HEK293 (cell line): ENCODE measurements around the gene GPR3.

Experiments used
- KLF7 ChIP-seq: fragments of 450-650 bp; formaldehyde crosslinking; IDR thresholded peaks from 2 replicates; pipeline ENCODE4 v1.5.1; 2016; ENCODE audit warnings: missing biosample characterization, missing genetic modification characterization, borderline replicate concordance
- ZNF114 ChIP-seq: fragments of 450-650 bp; formaldehyde crosslinking; IDR thresholded peaks from 2 replicates; pipeline ENCODE4 v1.5.0; 2017; ENCODE audit warnings: missing biosample characterization, missing genetic modification characterization
- TF ChIP-seq, protein P1 (sequence below): fragments of 450-650 bp; formaldehyde crosslinking; IDR thresholded peaks from 2 replicates; pipeline ENCODE4 v1.5.1; 2016; ENCODE audit warnings: missing biosample characterization, missing genetic modification characterization
- TF ChIP-seq, protein P2 (sequence below): fragments of 450-650 bp; formaldehyde crosslinking; IDR thresholded peaks from 2 replicates; pipeline ENCODE4 v1.5.1; 2016; ENCODE audit warnings: missing biosample characterization, missing genetic modification characterization, low read depth
- TF ChIP-seq, protein P3 (sequence below): fragments of 450-650 bp; formaldehyde crosslinking; IDR thresholded peaks from 2 replicates; pipeline ENCODE4 v1.5.1; 2016; ENCODE audit warnings: missing biosample characterization, missing genetic modification characterization

DNA sequence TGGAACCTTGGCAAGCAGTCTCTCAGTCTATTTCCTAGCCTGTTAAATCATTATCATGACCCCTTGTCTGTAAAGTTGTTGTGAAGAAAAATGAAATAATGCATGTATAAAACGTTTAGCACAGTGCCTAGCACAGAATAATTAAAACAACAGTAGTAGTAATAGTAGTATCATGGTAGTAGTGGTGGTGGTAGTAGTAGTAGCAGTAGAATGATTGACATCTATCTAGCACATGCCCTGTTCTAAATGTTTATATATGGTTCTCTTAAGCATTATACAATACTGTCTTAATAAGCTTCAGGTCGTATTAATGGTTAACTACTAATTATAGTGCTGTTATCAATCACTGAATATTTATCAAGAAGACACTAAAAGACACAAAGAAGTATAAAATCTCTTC lies 46.7 kb downstream of the GPR3 start:
- TF ChIP-seq, protein P1, sequence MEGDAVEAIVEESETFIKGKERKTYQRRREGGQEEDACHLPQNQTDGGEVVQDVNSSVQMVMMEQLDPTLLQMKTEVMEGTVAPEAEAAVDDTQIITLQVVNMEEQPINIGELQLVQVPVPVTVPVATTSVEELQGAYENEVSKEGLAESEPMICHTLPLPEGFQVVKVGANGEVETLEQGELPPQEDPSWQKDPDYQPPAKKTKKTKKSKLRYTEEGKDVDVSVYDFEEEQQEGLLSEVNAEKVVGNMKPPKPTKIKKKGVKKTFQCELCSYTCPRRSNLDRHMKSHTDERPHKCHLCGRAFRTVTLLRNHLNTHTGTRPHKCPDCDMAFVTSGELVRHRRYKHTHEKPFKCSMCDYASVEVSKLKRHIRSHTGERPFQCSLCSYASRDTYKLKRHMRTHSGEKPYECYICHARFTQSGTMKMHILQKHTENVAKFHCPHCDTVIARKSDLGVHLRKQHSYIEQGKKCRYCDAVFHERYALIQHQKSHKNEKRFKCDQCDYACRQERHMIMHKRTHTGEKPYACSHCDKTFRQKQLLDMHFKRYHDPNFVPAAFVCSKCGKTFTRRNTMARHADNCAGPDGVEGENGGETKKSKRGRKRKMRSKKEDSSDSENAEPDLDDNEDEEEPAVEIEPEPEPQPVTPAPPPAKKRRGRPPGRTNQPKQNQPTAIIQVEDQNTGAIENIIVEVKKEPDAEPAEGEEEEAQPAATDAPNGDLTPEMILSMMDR: no peak
- TF ChIP-seq ZNF114 (tag by site-specific recombination) (no peak), KLF7 (no peak)
- TF ChIP-seq, protein P2, sequence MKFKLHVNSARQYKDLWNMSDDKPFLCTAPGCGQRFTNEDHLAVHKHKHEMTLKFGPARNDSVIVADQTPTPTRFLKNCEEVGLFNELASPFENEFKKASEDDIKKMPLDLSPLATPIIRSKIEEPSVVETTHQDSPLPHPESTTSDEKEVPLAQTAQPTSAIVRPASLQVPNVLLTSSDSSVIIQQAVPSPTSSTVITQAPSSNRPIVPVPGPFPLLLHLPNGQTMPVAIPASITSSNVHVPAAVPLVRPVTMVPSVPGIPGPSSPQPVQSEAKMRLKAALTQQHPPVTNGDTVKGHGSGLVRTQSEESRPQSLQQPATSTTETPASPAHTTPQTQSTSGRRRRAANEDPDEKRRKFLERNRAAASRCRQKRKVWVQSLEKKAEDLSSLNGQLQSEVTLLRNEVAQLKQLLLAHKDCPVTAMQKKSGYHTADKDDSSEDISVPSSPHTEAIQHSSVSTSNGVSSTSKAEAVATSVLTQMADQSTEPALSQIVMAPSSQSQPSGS (tag by site-specific recombination): no peak
- TF ChIP-seq, protein P3, sequence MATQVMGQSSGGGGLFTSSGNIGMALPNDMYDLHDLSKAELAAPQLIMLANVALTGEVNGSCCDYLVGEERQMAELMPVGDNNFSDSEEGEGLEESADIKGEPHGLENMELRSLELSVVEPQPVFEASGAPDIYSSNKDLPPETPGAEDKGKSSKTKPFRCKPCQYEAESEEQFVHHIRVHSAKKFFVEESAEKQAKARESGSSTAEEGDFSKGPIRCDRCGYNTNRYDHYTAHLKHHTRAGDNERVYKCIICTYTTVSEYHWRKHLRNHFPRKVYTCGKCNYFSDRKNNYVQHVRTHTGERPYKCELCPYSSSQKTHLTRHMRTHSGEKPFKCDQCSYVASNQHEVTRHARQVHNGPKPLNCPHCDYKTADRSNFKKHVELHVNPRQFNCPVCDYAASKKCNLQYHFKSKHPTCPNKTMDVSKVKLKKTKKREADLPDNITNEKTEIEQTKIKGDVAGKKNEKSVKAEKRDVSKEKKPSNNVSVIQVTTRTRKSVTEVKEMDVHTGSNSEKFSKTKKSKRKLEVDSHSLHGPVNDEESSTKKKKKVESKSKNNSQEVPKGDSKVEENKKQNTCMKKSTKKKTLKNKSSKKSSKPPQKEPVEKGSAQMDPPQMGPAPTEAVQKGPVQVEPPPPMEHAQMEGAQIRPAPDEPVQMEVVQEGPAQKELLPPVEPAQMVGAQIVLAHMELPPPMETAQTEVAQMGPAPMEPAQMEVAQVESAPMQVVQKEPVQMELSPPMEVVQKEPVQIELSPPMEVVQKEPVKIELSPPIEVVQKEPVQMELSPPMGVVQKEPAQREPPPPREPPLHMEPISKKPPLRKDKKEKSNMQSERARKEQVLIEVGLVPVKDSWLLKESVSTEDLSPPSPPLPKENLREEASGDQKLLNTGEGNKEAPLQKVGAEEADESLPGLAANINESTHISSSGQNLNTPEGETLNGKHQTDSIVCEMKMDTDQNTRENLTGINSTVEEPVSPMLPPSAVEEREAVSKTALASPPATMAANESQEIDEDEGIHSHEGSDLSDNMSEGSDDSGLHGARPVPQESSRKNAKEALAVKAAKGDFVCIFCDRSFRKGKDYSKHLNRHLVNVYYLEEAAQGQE: no peak
